GM12872 (cell line): ENCODE data around the gene OTOF.

Experiments
- CTCF ChIP-seq: IDR thresholded peaks from 3 replicates; pipeline ENCODE4 v1.5.1; 2011; ENCODE audit warnings: low read depth, mild to moderate bottlenecking, low read length, moderate library complexity; ENCODE audit not compliant: insufficient read depth

The OTOF gene

GRCh38 chr2:26474261-26474785 is 3.6 kb downstream of the OTOF start:
- no peak for TF ChIP-seq CTCF

- no peak for TF ChIP-seq CTCF
Measured at GRCh38 chr2:26473796-26474195, 4.1 kb downstream of the OTOF start.

GRCh38 chr2:26472821-26473655 is 4.9 kb downstream of the OTOF start:
- TF ChIP-seq CTCF: no peak

GRCh38 chr2:26471766-26472706 is 5.9 kb downstream of the OTOF start:
- TF ChIP-seq CTCF: no peak

- no peak for TF ChIP-seq CTCF
Measured at GRCh38 chr2:26471289-26471688, 6.6 kb downstream of the OTOF start.

GRCh38 chr2:26470601-26471260 is 7.2 kb downstream of the OTOF start:
- no peak for TF ChIP-seq CTCF

GRCh38 chr2:26469955-26470354 is 8.0 kb downstream of the OTOF start:
- TF ChIP-seq CTCF: no peak
